ENCODE data around the gene CHST13.

- TF ChIP-seq CTCF (IDR thresholded peaks at IDR 0.05; ENCODE audit: extremely low read depth in 1 of 2, insufficient read depth in 1 of 2, low read depth in 1 of 2, low read length in 2 of 2) (no peak), POLR2A (IDR thresholded peaks at IDR 0.05; ENCODE audit: low read depth, low read length) (no peak), MAX (IDR thresholded peaks at IDR 0.05; ENCODE audit: insufficient read depth, insufficient read length) (no peak), EZH2 (IDR thresholded peaks at IDR 0.05; ENCODE audit: borderline replicate concordance, low read depth, low read length, severe bottlenecking) (no peak)
Observed at GRCh38 chr3:126523745-126524428, at the start of gene CHST13.

All from endothelial cell of umbilical vein (primary cell).